Measurements from ENCODE around the gene TFAM.

TFAM gene

DNA sequence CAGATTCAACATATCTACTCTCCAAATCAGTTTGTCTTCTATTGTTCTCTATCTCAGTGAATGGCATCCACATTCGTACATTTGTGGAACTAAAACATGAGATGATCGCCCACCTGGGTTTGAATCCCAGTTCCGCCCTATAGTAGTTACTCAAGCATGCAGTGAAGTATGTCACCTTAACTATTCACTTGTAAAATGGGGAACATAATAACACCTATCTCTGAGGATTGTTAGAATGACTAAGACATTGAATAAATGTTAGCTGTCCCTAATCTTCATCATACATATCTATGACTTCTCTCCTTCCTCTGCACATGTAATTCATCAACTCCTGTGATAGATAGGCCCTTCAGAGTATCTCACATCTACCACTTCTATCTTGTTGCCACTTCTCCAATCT lies 25.7 kb upstream of the TFAM start:
- TF ChIP-seq CTCF (IDR thresholded peaks at IDR 0.05; ENCODE audit: low read depth, low read length), result no peak

GRCh38 chr10:58360412-58361004 lies 24.7 kb upstream of the TFAM start:
- H3K4me3 ChIP-seq (ENCODE audit: low read depth, low read length), result no peak overlapping the region
- no peak for TF ChIP-seq CTCF (IDR thresholded peaks at IDR 0.05; ENCODE audit: low read depth, low read length)

More for the DNA sequence above, 25.7 kb upstream of the TFAM start:
- no peak overlapping the region for H3K4me3 ChIP-seq (ENCODE audit: low read depth, low read length)

DNA sequence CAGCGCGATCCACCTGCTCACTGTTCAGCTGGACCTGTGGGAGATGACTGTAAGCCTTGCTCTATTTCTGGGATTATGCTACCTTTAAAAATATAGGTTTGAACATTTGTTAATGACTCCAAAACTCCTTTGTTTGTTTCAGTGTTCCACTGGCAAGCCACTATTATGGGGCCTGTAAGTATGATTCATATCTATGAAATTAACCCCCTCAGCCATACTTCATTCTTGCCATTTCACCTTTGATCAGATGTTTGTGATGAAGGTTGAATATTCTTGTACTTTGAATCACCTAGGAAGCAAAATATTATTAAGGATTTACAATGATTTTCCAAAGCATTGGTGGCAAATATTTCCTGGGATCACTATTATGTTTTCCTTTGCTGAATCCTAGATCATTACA lies 23.9 kb upstream of the TFAM start:
- H3K4me3 ChIP-seq (ENCODE audit: low read depth, low read length), result no peak overlapping the region
- no peak for TF ChIP-seq CTCF (IDR thresholded peaks at IDR 0.05; ENCODE audit: low read depth, low read length)

- no peak overlapping the region for H3K4me3 ChIP-seq (ENCODE audit: low read depth, low read length)
- no peak for TF ChIP-seq CTCF (IDR thresholded peaks at IDR 0.05; ENCODE audit: low read depth, low read length)
Measured at GRCh38 chr10:58362027-58362789, 23.0 kb upstream of the TFAM start.

DNA sequence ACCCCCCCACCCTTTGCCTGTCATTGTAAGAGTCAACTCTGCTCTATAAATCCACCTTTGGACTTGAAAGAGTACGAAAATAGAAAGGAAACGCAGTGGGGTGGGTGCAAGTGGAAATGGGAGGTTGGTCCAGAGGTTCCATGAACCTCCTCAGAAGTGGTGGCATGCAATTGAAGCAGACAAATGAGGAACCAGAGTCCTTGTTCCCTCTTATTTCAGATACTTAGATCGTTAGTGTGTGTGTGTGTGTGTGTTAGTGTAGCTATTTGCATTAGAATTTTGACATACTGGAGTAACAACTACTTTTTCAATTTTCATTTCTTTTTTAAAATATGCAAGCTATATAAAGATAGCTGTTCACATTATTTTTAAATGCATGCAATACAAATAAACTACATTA lies 18.1 kb upstream of the TFAM start:
- no peak overlapping the region for H3K4me3 ChIP-seq (ENCODE audit: low read depth, low read length)
- TF ChIP-seq CTCF (IDR thresholded peaks at IDR 0.05; ENCODE audit: low read depth, low read length), result no peak

DNA sequence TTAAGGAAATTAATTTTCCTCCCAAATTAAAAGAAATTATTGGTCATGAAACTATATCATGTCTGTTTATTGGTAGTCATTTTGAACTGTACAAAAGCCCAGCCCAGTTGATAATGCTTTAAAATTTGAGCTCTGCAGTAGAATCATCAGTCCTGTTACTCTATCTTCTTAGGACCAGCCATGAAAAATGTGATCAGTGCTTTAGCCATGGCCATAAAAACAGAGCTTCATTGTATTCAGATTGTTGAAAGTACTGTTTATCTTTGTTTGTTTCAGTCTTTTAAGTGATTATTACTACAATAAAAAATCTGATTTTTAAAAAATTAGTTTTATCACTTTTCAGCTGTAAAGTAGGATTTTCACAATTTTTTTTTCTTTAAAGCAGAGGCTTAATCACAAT lies 13.7 kb upstream of the TFAM start:
- H3K4me3 ChIP-seq (ENCODE audit: low read depth, low read length), result no peak overlapping the region
- no peak for TF ChIP-seq CTCF (IDR thresholded peaks at IDR 0.05; ENCODE audit: low read depth, low read length)

Measured in WI38 (cell line).